ENCODE results near the gene TARS3.

DNA sequence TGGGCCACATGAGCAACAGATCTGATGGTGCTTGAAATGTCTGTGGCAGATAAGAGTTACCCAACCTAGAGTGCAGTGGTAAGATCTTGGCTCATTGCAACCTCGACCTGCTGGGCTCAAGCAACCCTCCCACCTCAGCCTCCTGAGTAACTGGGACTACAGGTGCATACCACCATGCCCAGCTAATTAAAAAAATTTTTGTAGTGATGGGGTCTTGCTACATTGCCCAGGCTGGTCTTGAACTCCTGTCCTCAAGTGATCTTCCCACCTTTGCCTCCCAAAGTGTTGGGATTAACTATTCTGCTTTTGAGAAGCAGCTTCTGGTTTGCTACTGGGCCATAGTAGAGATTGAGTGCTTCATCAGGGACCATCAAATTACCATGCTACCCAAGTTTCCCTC is 2.9 kb upstream of the TARS3 start:
- TF ChIP-seq, protein P1, sequence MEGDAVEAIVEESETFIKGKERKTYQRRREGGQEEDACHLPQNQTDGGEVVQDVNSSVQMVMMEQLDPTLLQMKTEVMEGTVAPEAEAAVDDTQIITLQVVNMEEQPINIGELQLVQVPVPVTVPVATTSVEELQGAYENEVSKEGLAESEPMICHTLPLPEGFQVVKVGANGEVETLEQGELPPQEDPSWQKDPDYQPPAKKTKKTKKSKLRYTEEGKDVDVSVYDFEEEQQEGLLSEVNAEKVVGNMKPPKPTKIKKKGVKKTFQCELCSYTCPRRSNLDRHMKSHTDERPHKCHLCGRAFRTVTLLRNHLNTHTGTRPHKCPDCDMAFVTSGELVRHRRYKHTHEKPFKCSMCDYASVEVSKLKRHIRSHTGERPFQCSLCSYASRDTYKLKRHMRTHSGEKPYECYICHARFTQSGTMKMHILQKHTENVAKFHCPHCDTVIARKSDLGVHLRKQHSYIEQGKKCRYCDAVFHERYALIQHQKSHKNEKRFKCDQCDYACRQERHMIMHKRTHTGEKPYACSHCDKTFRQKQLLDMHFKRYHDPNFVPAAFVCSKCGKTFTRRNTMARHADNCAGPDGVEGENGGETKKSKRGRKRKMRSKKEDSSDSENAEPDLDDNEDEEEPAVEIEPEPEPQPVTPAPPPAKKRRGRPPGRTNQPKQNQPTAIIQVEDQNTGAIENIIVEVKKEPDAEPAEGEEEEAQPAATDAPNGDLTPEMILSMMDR (IDR thresholded peaks at IDR 0.05) = no peak
- TF ChIP-seq POLR2AphosphoS5 (IDR thresholded peaks at IDR 0.05) (no peak), POLR2A (IDR thresholded peaks at IDR 0.05) (no peak), EP300 (IDR thresholded peaks at IDR 0.05) (no peak)

Data from sigmoid colon (tissue), 4 donors.